CD4-positive, CD25-positive, alpha-beta regulatory T cell (primary cell): Measurements from ENCODE around the gene PCBP2. TPM values are rescaled to one million over a fixed set of nuclear protein-coding genes. Genes with fewer than 3 reads are reported as not detected.
"Not testable (repeated sequence)": the region's sequence is repeated elsewhere in the genome, so short reads cannot be mapped to it uniquely, and the experiment has no call there.

ENCODE experiments used
- ATAC-seq, 2 donors: fragments of 150-1000 bp; cut with Tn5 transposase; one replicate each; pipeline ENCODE4 v1.10.0; 2021; ENCODE audit warnings: low read depth in 2 of 2, moderate number of reproducible peaks in 2 of 2, moderate library complexity in 1 of 2
- DNase-seq, 3 donors: peaks; one replicate each; pipeline versions ENCODE4 v3.0.0 to v3.0.0-alpha.2; 2012 to 2022; ENCODE audit warnings: mixed read lengths in 1 of 3
- H3K27ac ChIP-seq: one replicate; pipeline ENCODE4 v1.7.0; 2013; ENCODE audit warnings: mild to moderate bottlenecking, low read length; ENCODE audit not compliant: insufficient read depth, poor library complexity, severe bottlenecking
- H3K27me3 ChIP-seq: one replicate; pipeline ENCODE4 v1.7.0; 2013; ENCODE audit warnings: low read length; ENCODE audit not compliant: control insufficient read depth, insufficient read depth
- H3K36me3 ChIP-seq: one replicate; pipeline ENCODE4 v1.7.0; 2013; ENCODE audit warnings: mild to moderate bottlenecking, low read length, moderate library complexity; ENCODE audit not compliant: control insufficient read depth, insufficient read depth
- H3K4me1 ChIP-seq: 2 replicates; pipeline ENCODE4 v1.7.0; 2013; ENCODE audit warnings: mild to moderate bottlenecking, low read length; ENCODE audit not compliant: insufficient read depth, control insufficient read depth, poor library complexity, severe bottlenecking
- H3K4me3 ChIP-seq: one replicate; pipeline ENCODE4 v1.7.0; 2013; ENCODE audit warnings: low read depth, mild to moderate bottlenecking, low read length, moderate library complexity
- H3K9me3 ChIP-seq, 2 experiments: 1 replicate in 1 of 2; 2 replicates in 1 of 2; pipeline ENCODE4 v1.7.0; 2013; ENCODE audit warnings: low read length in 2 of 2, mild to moderate bottlenecking in 1 of 2, moderate library complexity in 1 of 2; ENCODE audit not compliant: control insufficient read depth in 2 of 2
- H3K27ac Mint-ChIP-seq, 3 donors: one replicate each; pipeline ENCODE4 v1.8.0; 2020 to 2022; ENCODE audit warnings: mild to moderate bottlenecking in 3 of 3, mixed read lengths in 3 of 3, moderate library complexity in 2 of 3
- H3K27me3 Mint-ChIP-seq: one replicate; pipeline ENCODE4 v1.8.0; 2022; ENCODE audit warnings: mild to moderate bottlenecking, mixed read lengths
- H3K36me3 Mint-ChIP-seq: one replicate; pipeline ENCODE4 v1.8.0; 2020; ENCODE audit warnings: mixed read lengths
- H3K4me1 Mint-ChIP-seq, 4 donors: one replicate each; pipeline ENCODE4 v1.8.0; 2020 to 2022; ENCODE audit warnings: mixed read lengths in 4 of 4, mild to moderate bottlenecking in 1 of 4
- H3K4me3 Mint-ChIP-seq, 4 donors: one replicate each; pipeline ENCODE4 v1.8.0; 2020 to 2022; ENCODE audit warnings: mild to moderate bottlenecking in 4 of 4, mixed read lengths in 4 of 4, moderate library complexity in 3 of 4
- H3K9me3 Mint-ChIP-seq, 7 donors: one replicate each; pipeline ENCODE4 v1.8.0; 2020 to 2022; ENCODE audit warnings: mixed read lengths in 7 of 7, mild to moderate bottlenecking in 3 of 7, moderate library complexity in 2 of 7
- polyA plus RNA-seq, 4 donors: library from polyadenylated mRNA; unstranded; fragments of 300-500 nt; fragmentation: Illumina TruSeq; gene quantifications; one replicate each; pipeline ENCODE4 v1.2.3, GENCODE V29; 2021
- total RNA-seq: library from RNA; stranded (reverse); gene quantifications from one replicate; pipeline ENCODE4 v1.2.3, GENCODE V29; 2022

The PCBP2 gene
- total and polyA plus RNA-seq, 5 donors from 2014 or later = 113 to 931 (median 136) TPM

GRCh38 chr12:53443955-53444354 is 7.9 kb upstream of the PCBP2 start:
- no peak for ATAC-seq
- H3K4me1 Mint-ChIP-seq = peaks cover 4 to 56% (median 41%) of the 10 kb centered on the region in 4 donors

GRCh38 chr12:53444593-53445325 is 7.1 kb upstream of the PCBP2 start:
- H3K4me3 Mint-ChIP-seq = peak overlapping the region; percentile 21 to 98 (median 62)
- peaks cover 40% of the 10 kb centered on the region for H3K36me3 Mint-ChIP-seq
- not testable (repeated sequence) for H3K27me3 Mint-ChIP-seq, H3K27ac Mint-ChIP-seq, DNase-seq, ATAC-seq, H3K27ac ChIP-seq, H3K4me3 ChIP-seq, H3K27me3 ChIP-seq, H3K9me3 Mint-ChIP-seq, H3K9me3 ChIP-seq
- Histone ChIP-seq H3K36me3 (peaks cover 42% of the 10 kb centered on the region), H3K4me1 (peaks cover 41% of the 10 kb centered on the region)
- peaks cover 4 to 56% (median 39%) of the 10 kb centered on the region in 4 donors for H3K4me1 Mint-ChIP-seq

More at GRCh38 chr12:53443955-53444354, 7.9 kb upstream of the PCBP2 start:
- H3K4me3 Mint-ChIP-seq = peak overlapping the region; percentile 48 to 98 (median 76)
- peaks cover 40% of the 10 kb centered on the region for H3K36me3 Mint-ChIP-seq
- Histone ChIP-seq H3K4me3 (peak overlapping the region; percentile 59), H3K27ac (peak overlapping the region; percentile 3), H3K36me3 (peaks cover 42% of the 10 kb centered on the region), H3K9me3 (no peaks in the 10 kb centered on the region), H3K27me3 (no peaks in the 10 kb centered on the region), H3K4me1 (peaks cover 41% of the 10 kb centered on the region)
- no peaks in the 10 kb centered on the region for H3K27me3 Mint-ChIP-seq
- H3K27ac Mint-ChIP-seq = peak overlapping the region in 2 of 3 donors; percentile 53 to 57
- H3K9me3 Mint-ChIP-seq = no peaks in the 10 kb centered on the region
- no peak for DNase-seq

GRCh38 chr12:53450936-53451335 is 966 bp upstream of the PCBP2 start:
- Histone ChIP-seq H3K9me3 (no peaks in the 10 kb centered on the region), H3K27me3 (no peaks in the 10 kb centered on the region), H3K27ac (peak overlapping the region; percentile 94), H3K4me3 (no peak overlapping the region), H3K4me1 (peaks cover 24% of the 10 kb centered on the region), H3K36me3 (peaks cover 48% of the 10 kb centered on the region)
- Mint-ChIP-seq H3K9me3 (peaks cover 0 to 2% (median 0%) of the 10 kb centered on the region in 7 donors), H3K4me3 (no peak overlapping the region), H3K4me1 (peaks cover 5 to 54% (median 42%) of the 10 kb centered on the region in 4 donors), H3K36me3 (peaks cover 42% of the 10 kb centered on the region), H3K27ac (no peak overlapping the region), H3K27me3 (peaks cover 5% of the 10 kb centered on the region)
- DNase-seq (no peak), ATAC-seq (no peak)

- Mint-ChIP-seq H3K9me3 (peaks cover 0 to 2% (median 0%) of the 10 kb centered on the region in 7 donors), H3K27me3 (peaks cover 5% of the 10 kb centered on the region), H3K4me3 (peak overlapping the region; percentile 65 to 99 (median 99)), H3K27ac (peak overlapping the region; percentile 96 to 100 (median 98)), H3K4me1 (peaks cover 5 to 51% (median 37%) of the 10 kb centered on the region in 4 donors), H3K36me3 (peaks cover 40% of the 10 kb centered on the region)
- peak overlapping the region; percentile 94 for H3K27ac ChIP-seq
- H3K27me3 ChIP-seq = no peaks in the 10 kb centered on the region
- peak; percentile 30 to 38 for ATAC-seq
- H3K4me1 ChIP-seq = peaks cover 22% of the 10 kb centered on the region
- H3K36me3 ChIP-seq = peaks cover 53% of the 10 kb centered on the region
- H3K9me3 ChIP-seq = no peaks in the 10 kb centered on the region
- H3K4me3 ChIP-seq = peak overlapping the region; percentile 99
- peak; percentile 70 to 86 (median 83) for DNase-seq
These were observed 516 bp downstream of the PCBP2 start for GRCh38 chr12:53452159-53453077.

GRCh38 chr12:53453953-53454640 is 2.2 kb downstream of the PCBP2 start:
- Histone ChIP-seq H3K9me3 (no peaks in the 10 kb centered on the region), H3K27ac (peak overlapping the region; percentile 94), H3K4me1 (peaks cover 25% of the 10 kb centered on the region), H3K36me3 (peaks cover 58% of the 10 kb centered on the region), H3K27me3 (no peaks in the 10 kb centered on the region), H3K4me3 (peak overlapping the region; percentile 99)
- peaks cover 8 to 51% (median 36%) of the 10 kb centered on the region in 4 donors for H3K4me1 Mint-ChIP-seq
- H3K9me3 Mint-ChIP-seq = peaks cover 0 to 2% (median 0%) of the 10 kb centered on the region in 7 donors
- ATAC-seq (no peak), DNase-seq (peak in 1 of 3 donors; percentile 16)
- H3K4me3 Mint-ChIP-seq = peak overlapping the region; percentile 65 to 99 (median 99)
- peaks cover 35% of the 10 kb centered on the region for H3K36me3 Mint-ChIP-seq
- H3K27me3 Mint-ChIP-seq = peaks cover 5% of the 10 kb centered on the region
- peak overlapping the region in 2 of 3 donors; percentile 12 to 98 for H3K27ac Mint-ChIP-seq

GRCh38 chr12:53454707-53455106 is 2.8 kb downstream of the PCBP2 start:
- H3K27ac Mint-ChIP-seq = peak overlapping the region in 2 of 3 donors; percentile 36 to 98
- Histone ChIP-seq H3K9me3 (no peaks in the 10 kb centered on the region), H3K27ac (peak overlapping the region; percentile 24), H3K36me3 (peaks cover 64% of the 10 kb centered on the region), H3K4me3 (no peak overlapping the region), H3K4me1 (peaks cover 25% of the 10 kb centered on the region), H3K27me3 (no peaks in the 10 kb centered on the region)
- H3K36me3 Mint-ChIP-seq = peaks cover 38% of the 10 kb centered on the region
- peak overlapping the region; percentile 65 to 99 (median 99) for H3K4me3 Mint-ChIP-seq
- peaks cover 10 to 53% (median 38%) of the 10 kb centered on the region in 4 donors for H3K4me1 Mint-ChIP-seq
- DNase-seq (no peak), ATAC-seq (no peak)
- H3K27me3 Mint-ChIP-seq = peaks cover 5% of the 10 kb centered on the region
- H3K9me3 Mint-ChIP-seq = peaks cover 0 to 2% (median 0%) of the 10 kb centered on the region in 7 donors
